Erythroblast (primary cell): ENCODE data around the gene GCK.

Experiments
- DNase-seq, 2 experiments: peaks; one replicate each; lab custom pipeline; 2025; lab: John Stamatoyannopoulos, UW
- GATA1 ChIP-seq: IDR thresholded peaks from 2 replicates; pipeline ENCODE4 v1.6.1; 2011; ENCODE audit warnings: low read depth, mild to moderate bottlenecking, control low read depth, low read length, moderate library complexity
- POLR2A ChIP-seq: IDR thresholded peaks from 2 replicates; pipeline ENCODE4 v1.6.1; 2011; ENCODE audit warnings: mild to moderate bottlenecking, low read length

The GCK gene

DNA sequence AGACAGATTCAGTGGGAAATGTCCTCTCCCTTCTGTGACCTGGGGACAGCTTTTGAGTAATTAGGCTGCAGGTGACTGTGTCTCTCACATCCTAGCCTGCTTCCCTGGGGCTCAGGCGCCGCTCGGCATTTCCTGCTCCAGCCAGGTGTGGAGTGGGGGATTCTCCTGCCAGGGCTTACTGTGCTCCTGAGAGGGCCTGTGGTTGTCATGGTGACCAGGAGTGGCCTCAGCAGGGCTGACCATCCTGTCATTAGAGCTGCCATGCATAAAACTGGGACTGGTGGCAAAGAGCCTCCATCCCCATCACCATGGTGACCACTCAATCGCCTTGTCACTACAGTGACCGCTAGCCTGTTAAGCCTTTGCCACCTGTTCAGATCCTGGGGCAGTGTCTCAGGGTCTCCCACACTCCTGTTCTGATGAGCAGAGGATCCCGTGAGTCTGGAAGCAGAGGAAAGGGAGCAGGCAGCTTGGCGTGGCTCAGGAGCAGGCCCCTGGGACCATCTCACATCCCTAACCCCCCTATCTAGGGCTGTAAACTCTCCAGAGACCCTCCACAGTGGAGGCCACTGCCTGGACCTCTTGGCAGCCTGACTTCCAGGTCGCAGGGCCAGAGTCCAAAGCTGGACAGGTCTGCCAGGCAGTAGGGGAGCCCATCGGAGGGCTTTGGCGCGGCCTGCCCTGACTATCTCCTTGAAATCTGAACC is at the start of gene GCK:
GCK (minus strand) TSS at position 154 of the 707 bp plus-strand sequence. CDS start 486 bp downstream, outside the sequence.
- no peak for DNase-seq
- no peak for TF ChIP-seq POLR2A
- TF ChIP-seq GATA1, result no peak

DNA sequence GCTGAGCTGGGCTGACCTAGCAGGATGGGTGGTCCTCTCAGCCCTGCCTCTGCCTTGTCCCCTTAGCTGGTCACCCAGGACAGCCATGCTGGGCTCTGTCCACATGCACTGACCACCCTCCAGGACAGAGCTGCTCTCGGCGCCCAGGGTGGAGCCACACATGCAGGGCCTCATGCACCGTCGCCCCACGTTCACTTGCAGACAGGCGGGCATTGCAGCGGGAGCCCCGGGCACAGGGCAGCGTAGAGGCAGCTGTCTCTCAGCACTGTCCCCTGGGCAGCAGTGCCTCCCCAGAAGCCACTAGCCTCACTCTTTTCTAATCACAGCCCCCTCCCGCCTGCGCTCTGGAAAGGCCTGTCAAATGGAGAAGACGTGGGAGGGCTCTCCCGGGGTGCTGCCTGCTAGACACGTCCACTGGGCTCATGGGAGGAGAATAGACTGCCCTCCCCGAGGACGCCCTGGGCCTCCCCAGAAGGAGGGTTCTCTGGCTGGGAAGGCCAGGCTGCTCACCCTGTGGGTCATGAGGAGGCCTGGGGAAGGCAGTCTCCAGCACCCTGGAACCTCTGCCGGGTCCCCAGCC is 49.0 kb upstream of the GCK start:
- no peak for DNase-seq
- no peak for TF ChIP-seq GATA1
- TF ChIP-seq POLR2A, result no peak

DNA sequence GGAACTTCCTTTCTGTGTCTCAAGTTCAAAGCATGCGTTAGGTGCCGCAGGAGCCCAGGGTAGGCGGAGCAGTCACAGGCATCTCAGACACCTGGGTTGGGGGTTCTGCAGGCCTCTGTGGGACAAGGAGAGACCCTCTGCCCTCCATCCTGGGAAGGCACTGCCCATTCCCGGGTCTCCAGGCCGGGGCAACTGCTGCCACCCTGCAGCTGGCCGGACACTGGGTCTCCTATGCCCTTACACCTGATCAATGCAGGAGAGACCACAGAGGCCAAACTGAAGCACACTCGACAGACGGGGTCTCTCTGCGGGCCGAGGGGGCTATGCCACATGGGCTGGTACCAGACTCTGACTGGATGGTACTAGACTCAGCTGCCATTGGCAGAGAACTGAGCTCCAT is 48.5 kb upstream of the GCK start:
- no peak for DNase-seq
- TF ChIP-seq POLR2A (no peak), GATA1 (no peak)

DNA sequence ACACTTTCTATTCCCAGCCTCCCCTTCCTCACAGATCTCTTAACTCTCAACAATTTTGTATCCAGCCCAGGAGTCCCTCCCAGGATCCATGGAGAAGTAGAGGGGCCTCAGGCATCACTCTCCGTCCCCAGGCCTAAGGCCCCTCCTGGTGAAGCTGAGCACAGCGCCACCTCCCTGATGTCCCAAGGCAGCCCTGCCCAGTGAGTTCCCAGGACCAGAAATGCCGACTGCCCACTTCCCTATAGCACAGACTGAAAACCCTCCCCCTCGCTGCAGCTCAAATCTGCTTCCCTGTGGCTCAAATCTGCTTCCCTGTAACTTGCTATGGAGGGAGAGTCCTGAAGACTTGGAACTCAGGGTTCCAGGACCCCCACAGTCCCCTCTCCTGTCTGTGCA is 47.1 kb upstream of the GCK start:
- DNase-seq, result no peak
- TF ChIP-seq POLR2A, result no peak
- no peak for TF ChIP-seq GATA1

DNA sequence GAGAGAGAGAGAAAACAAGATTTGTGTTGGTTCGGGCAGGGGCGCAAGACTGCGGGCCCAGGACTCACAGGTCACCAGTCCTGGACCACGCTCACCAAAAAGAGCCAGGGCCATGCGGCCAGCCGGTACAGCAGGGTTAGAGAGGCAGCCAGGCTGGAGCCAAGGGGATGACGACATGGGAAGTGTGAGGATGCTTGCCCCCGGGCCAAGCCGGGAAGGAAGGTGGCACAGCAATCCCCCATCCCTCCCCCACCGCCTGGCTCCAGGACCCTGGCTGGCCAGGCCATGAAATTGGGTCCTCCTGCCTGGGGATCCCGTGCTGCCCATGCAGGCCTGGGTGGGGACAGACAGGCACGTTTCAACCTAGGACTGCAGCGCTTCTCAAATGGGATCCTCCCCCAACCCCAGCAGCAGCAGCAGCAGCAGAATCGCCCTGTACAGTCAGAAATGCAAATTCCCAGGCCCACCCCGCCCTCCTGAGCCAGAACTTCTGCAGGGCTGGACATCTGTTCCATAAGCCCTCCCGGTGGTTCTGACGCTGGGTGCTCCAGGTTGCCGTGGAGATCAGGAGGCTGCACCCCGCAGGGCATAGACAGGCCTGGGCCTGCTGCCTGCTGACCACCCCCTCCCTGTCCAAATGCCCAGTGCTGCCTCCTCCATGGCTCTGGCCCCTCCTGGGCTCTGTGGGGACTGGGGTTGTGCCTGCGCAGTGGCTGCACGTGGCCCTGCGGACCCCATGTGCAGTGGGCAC is 46.5 kb upstream of the GCK start:
- TF ChIP-seq GATA1, result no peak
- no peak for TF ChIP-seq POLR2A
- no peak for DNase-seq

DNA sequence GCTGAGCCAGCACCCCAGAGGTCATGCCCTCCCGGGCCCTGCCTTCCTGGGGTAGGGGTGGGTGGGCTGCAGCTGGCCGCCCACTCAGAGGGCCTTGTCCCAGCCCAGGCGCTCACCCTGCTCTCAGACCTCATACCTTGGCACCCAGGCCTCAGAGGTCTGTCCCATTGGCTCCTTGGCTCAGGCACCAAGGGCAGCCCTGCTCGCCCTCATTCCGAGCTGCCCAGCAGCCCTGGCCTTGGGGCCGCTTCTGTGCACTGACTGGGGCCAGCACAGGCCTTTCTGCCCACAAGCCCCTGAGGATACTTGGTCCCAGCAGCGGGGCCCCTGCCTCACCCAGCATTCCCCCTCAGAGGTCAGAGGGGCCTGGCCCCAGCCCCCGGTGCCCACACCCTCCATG is 45.8 kb upstream of the GCK start:
- no peak for DNase-seq
- TF ChIP-seq GATA1, result no peak
- no peak for TF ChIP-seq POLR2A

DNA sequence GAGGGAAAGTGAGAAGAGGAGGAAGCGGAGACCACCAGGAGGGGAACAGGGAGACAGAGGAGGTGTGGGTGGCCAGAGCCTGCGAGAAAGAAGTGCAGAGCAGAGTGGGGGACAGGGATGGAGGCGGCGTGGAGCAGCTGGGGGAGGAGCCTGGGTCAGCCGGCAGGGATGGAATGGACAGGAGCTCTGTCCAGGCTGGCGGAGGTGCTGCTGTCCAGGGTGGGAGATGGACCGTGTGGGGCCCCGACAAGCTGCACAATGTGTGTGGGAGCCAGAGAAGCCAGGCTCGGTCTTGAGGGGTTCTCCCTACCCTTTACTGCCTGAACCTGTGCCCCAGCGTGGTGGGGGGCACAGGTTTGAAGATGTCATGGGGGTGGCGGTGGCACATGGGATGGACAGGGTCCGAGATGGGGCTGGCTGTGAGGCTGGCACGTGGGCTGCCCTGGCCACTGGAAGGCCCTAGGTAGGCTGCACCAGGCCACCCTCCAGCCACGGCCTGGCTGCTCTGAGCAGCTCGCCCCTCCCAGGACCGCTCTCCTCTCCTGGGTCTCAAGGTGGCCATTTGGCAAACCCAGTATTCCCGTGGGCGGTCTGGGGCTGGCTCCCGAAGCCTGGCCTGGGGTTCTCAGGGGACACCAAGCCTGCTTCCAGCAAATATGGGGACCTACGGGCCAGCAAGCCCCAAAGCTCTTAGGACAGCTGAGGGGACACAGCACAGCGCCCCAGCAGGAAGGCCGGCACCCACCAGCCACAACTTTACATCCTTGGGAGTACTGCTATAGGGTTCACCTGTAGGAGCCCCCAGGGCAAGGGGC is 43.9 kb upstream of the GCK start:
- no peak for TF ChIP-seq GATA1
- no peak for TF ChIP-seq POLR2A
- DNase-seq, result no peak

DNA sequence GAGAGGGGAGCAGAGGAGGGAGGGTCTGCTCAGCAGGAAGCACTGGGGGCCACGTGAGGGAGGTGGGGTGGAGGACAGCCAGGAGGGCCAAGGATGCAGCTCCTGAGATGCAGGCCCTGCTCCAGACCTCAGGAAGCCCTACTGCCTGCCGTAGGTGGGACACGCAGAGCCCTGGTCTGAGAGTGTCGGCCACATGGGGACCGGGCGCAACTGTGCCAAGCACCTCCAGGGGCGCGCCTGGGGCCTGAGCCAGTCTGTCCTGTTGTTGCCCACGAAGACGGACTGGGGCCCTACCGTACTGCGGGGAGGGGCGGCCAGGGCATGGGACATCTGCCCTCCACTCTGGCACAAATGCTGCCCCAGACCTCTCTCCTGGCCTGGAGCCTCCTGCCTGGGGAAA is 43.2 kb upstream of the GCK start:
- TF ChIP-seq POLR2A (no peak), GATA1 (no peak)
- DNase-seq, result no peak

DNA sequence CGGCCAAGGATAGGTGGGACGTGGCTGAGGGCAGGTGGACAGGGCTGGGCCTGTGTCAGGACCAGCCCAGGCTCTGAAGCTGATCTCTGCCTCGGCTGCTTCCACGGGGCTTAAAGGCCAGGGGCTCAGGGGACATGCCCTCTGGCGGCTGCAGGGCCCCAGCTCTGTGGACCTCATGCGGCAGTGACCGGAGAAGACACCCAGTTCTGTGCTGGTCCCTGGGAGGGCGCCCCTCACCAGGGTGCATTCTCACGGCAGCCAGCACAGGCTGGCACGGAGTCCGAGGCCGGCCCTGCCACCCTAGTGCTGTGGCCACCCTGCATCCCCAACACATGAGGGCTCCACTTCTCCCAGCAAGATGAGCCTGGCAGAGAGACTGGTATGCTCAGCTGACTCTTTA is 41.8 kb upstream of the GCK start:
- no peak for TF ChIP-seq POLR2A
- TF ChIP-seq GATA1, result no peak
- DNase-seq, result no peak

DNA sequence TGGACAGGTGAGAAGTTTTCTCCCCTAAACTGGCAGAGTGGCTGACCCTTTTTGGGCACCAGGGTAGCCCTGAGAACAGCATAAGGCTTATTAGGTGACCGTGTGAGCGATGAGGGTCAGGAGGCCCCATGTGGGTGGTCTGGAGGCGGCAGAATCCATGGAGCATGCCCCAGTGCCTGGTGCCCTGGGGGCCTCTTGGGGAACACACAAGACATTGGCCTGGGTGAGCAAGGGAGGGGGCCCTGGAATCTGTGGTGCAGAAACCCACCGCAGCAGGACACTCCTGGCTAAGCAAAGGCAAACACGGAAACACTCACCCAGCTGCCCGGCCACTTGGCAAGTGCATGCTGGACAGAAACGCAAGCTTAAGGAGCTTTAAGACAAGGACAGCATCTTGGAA is 41.0 kb upstream of the GCK start:
- TF ChIP-seq GATA1 (no peak), POLR2A (no peak)
- no peak for DNase-seq

DNA sequence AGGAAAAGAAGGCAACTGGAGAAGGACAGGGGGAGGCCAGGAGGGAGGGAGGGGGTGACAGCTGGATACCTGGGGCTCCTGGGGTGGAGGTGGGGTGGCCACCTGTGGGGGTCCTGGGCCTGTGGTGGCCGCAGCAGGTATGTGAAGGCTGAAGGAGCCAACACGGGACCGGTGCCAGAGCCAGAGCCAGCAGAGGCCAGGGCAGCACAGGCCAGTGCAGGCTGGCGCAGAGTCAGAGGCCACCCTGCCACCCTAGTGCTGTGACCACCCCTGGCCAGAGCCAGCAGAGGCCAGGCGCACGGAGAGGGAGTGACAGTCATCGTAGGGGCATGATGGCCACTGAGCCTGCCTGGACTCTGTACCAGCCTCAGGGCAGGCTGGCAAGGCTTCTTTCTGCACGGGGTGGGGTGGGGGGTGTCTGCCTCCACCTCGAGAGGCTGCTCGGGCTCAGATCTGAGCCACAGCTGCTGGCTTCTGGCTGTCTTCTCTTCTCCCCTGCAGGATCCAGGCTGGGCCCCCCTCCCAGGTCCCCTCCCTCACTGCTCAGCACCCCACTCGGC is 40.4 kb upstream of the GCK start:
- TF ChIP-seq GATA1 (no peak), POLR2A (no peak)
- no peak for DNase-seq

DNA sequence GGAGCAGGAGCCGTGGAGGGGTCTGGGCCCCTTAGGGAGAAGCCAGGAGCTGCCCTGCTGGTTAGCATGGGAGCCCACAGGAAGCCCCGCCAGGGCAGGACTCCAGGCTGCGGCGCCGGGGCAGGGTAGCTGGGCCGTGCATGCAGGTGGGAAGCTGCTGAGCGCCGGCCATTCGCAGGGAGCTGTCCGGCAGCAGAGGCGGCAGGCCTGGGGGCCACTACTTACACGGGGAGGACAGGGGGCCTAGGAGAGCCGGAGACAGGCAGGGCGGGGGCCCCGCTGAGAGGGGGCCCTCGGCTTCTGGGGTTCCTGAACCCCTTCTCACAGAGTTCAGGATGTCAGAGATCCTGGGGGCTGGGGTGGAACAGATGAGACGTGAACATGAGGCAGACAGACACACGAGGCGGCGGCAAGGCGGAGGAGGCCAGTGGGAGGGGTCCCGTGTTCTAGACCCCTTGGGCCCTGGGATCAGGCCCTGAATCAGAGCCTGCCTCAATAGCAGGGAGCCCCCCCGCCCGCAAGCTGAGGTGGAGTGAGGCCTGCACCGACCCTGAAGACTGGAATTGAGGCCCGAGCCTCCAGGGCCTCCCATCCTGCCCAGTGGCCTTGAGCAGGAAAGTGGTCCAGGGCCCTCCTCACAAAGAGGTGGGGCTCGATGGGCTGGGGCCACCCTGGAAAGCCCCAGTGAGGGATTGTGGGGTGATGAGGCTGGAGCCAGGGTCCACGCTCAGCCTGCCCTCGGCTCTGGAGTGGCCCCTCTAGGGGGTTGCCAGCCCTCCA is 39.5 kb upstream of the GCK start:
- no peak for TF ChIP-seq GATA1
- TF ChIP-seq POLR2A, result no peak
- no peak for DNase-seq
